B cell (primary cell): Measurements from ENCODE around the gene RUNDC3A.

Experiments
- EZH2 ChIP-seq: IDR thresholded peaks from 2 replicates; pipeline ENCODE4 v1.6.1; 2012; ENCODE audit warnings: borderline replicate concordance, low read depth, mild to moderate bottlenecking, moderate library complexity, low read length; ENCODE audit not compliant: insufficient read depth, poor library complexity, severe bottlenecking
- TF ChIP-seq, protein P1 (sequence below): fragments of 200-600 bp; IDR thresholded peaks from one replicate; pipeline ENCODE4 v1.8.0; 2022; ENCODE audit warnings: antibody characterized with exemption, mild to moderate bottlenecking

DNA sequence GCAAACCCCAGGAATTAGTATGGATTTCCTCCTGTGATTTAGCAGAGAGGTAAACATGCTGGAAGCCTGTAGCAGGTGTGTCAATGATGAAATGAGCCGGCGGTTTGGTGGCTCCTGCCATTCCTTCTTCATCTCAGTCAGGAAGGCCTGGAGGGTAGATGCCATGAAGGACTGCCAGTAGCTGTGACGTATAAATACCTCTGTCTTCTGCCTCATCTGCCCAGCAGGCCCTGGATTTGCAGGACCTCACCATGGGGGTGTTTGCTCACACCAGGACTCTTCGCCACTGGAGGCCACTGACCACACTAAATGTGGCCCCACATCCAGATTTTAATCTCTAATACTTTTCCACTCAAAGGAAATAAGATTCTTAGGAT lies 24.4 kb upstream of the RUNDC3A start:
- TF ChIP-seq, protein P1, sequence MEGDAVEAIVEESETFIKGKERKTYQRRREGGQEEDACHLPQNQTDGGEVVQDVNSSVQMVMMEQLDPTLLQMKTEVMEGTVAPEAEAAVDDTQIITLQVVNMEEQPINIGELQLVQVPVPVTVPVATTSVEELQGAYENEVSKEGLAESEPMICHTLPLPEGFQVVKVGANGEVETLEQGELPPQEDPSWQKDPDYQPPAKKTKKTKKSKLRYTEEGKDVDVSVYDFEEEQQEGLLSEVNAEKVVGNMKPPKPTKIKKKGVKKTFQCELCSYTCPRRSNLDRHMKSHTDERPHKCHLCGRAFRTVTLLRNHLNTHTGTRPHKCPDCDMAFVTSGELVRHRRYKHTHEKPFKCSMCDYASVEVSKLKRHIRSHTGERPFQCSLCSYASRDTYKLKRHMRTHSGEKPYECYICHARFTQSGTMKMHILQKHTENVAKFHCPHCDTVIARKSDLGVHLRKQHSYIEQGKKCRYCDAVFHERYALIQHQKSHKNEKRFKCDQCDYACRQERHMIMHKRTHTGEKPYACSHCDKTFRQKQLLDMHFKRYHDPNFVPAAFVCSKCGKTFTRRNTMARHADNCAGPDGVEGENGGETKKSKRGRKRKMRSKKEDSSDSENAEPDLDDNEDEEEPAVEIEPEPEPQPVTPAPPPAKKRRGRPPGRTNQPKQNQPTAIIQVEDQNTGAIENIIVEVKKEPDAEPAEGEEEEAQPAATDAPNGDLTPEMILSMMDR = no peak
- TF ChIP-seq EZH2 = no peak
